GM21717 (cell line): ENCODE measurements around the gene LIMA1.
"Not testable (repeated sequence)": the region's sequence is repeated elsewhere in the genome, so short reads cannot be mapped to it uniquely, and the experiment has no call there.

ENCODE experiments used
- ATAC-seq: cut with Tn5 transposase; IDR thresholded peaks from one replicate; pipeline ENCODE4 v1.9.1; 2021; ENCODE audit warnings: mild to moderate bottlenecking, moderate library complexity; ENCODE audit not compliant: unreplicated experiment

Gene LIMA1

DNA sequence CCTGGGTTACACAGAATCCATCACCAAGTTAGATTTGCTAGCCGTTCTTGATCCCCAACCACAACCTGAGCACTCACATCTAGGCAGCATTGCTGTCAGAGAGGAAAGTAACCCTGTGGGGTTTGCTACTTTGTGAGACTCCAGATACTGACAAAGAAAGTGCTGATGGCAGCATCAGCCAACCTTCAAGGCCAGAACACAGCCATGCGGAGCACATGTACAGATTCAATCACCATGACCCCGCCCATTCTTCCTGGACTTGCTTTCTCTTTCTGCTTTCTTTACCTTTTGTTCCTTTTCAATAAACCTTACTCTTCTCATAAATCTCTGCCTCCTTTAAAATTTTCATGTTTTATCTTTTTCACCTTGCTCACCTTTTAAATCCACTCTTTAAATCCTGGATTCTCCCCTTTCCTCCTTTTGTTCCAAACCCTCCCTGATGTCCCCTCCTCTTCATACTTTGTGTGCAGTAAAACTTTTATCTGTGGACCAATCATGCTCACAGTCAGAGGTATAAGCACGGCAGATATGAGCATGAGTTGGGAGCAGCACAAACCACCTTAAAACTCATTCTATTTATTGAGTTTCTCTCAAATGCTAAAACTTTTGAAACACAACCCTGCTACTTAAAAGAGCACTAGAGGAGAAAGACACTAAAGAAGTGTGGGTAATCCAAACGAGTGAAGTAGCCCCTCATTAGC is 94.3 kb downstream of the LIMA1 start:
- no peak for ATAC-seq

DNA sequence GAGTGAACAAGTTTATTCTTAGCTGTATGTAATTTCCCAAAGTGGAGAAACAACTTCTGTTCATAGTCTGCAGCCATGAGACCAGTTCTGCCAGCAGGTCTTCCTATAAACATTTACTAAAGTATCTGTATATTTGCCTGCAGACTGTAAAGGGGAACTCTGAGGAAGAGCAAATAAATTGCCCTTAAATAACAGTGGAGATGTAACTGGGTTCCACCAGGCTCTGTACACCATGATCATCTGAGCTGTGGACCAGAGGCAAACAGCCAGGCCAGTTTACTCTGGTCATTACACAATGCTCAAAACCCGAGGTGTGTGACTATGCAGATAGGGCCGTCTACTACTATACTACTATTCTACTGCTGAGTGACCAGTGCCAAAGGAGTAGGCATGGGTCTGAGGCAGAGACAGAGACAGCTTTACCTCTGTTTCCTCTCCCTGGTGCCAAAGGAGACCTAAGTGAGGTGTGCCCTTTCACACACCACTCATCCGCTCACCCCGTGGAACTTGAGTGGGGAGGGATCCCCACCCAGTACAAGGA is 95.0 kb downstream of the LIMA1 start:
- no peak for ATAC-seq

DNA sequence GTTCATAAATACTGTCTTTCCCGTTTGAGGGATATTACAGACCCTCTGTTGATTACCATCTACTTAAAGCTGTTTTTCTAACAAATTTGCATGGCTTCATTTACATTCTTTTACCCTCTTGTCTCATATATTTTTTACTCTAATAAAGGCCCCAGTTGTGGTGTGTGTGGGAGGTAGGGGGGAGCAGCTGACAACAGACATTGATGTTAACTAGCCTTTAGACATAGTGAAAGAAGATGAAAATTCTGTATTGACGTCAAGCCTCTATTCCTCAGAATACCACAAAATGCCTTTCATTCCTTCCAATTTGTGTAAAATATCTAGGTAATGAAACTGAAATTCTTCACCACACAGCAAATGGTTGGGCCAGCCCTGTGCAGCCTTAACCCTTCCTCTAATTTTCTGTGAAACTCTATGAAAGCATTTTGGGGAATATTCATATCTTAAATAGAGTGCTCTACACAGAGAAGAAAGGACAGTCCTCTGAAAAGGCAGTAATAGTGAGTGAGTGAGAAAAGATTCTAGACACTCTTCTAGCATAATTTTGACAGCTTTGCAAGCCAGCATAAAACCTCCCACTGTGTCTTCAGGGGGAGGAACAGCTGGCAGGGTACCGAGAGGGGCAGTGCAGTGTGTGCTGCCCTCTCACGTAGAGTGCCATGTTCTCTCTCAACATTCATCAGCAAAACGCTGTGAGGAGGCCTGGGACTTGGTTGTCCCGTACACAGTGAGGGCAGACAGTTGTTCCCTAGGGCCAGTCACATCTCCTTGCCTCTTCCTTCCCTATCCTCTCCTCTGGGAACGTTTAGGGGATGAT is 96.0 kb downstream of the LIMA1 start:
- ATAC-seq, result peak; percentile 50

DNA sequence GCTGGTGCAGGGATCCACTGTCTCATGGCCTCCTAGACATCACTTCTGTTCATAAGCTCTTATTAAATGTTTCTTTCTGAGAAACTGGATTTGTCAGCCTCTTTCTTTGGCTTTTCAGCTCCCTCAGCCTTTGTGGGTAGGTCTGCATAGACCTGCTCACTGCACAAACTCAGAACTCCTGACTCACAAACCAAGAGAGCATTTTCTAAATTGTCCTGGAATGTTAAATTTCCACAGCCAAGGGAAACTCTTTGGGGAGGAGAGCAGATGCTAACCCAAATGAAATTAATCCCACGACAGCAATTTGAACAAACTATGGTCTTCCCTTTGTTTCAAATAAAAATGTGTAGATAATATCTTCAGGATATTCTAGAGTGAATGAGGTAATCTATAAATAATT is 96.6 kb downstream of the LIMA1 start:
- ATAC-seq, result no peak

DNA sequence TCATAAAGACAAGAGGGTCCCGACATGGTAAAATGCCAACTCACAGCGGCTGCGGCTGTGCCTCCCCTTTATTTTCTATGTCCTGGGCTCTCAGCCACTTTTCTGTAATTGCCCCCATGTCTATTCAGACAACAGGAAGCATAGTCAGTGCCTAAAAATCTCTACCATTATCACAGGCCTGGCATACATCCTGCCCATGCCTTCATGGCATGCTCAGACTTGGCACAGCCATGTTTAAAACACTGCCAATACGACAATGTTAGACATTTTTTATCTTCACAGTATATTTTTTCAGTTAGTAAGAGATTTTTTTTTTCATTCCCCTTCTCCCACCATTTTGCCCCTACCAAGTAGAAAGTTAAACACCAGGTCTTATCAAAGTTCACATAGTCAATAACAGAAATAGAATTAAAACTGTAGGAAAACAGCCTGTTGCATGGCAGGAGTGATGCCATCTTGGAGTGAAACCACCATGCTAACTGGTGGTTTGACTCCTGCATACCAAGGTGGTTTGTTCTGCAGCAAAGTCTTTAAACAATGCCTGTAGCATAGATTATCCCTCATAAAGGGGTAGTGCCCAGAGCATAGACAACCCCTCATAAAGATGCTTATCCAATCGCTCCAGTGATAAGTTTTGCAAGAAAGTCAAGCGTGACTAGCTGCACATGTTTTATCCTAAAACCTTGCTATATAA is 97.2 kb downstream of the LIMA1 start:
- no peak for ATAC-seq

DNA sequence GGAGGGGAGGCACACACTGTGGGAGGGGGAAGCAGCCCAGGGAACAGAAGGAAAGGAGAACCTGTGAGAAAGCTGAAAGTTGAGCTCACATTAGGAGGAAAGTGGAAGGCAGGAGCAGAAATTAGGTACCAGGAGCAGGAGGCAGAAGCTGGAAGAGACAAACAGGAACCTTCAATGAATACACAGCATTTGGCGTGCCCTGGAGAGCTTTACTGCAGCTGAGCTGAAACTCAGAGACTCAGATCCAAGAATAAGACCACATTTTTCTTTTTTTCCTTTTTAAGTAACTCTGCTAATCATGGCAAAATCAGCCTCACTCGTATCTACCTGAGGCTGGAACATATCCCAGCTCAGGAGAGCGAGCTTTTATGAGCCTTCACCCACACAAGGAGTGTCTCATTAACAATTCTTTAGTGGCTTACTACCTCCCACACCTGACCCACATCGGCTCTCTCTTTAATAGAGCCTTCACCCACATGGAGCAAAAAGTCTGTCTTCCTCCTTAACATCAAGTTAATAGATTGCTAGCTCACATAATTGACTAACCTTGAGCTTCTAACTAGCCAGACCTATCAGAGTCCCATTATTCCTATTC is 97.9 kb downstream of the LIMA1 start:
- ATAC-seq, result no peak

DNA sequence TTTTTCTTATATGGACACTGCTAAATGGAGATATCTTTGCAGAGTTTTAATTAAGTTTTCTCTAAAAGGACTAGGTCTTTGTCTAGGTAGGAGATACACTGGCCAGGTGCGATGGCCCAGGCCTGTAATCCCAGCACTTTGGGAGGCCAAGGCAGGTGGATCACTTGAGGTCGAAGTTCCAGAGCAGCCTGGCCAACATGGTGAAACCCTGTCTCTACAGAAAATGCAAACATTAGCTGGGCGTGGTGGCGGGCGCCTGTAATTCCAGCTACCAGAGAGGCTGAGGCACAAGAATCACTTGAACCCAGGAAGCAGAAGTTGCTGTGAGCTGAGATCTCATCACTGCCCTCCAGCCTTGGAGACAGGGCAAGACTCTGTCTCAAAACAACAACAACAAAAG is 99.1 kb downstream of the LIMA1 start:
- no peak for ATAC-seq

DNA sequence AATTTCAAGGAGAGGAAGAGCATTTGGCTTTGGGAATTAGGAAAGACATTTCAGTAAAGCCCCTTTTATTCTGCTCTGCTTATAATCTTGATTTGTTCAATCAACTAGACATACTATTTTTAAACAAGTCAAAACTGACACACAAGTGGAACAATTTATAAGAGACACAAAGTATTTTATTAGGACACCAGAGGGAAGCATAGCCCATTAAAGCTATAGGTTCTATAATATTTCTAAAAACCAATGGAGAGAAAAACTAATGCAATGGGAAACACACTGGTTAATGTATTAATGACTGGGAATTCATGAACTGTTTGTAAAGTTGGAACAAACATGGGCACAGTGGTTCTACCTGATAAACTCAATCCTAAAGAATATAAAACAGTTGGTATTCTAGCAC is 100.9 kb downstream of the LIMA1 start:
- no peak for ATAC-seq

DNA sequence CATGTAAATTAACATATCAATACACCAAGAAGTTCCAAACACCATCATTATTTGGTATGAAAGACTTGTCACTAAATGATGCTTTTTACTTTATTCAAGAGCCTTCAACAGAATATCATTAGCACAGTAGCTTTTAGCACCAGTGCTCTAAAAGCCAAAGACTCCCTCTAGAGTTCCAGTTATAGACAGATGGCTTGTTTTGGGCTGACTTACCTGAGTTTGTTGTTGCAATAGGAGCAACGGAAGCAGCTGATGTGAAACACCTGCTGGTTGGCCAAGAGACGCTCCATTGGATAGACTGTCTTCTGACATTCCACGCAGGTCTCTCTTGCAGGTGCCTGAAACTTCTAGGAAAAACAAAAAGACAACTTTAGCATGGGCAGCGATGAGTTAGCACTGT is 101.6 kb downstream of the LIMA1 start:
- ATAC-seq, result no peak

DNA sequence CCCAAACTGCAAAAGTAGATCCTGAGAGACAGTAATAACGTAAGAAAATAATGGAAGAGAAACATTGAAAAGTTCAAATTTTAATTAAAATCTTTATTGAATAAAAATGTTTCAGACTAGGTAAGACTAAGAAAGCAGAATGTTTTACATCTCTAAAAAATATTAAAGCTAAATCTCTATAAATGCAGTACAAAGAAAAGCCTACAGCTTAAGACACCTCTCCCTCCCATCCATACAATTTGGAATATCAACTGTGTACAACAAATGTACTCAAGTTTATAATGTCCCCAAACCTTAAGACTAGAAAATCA is 107.6 kb downstream of the LIMA1 start:
- ATAC-seq, result no peak

DNA sequence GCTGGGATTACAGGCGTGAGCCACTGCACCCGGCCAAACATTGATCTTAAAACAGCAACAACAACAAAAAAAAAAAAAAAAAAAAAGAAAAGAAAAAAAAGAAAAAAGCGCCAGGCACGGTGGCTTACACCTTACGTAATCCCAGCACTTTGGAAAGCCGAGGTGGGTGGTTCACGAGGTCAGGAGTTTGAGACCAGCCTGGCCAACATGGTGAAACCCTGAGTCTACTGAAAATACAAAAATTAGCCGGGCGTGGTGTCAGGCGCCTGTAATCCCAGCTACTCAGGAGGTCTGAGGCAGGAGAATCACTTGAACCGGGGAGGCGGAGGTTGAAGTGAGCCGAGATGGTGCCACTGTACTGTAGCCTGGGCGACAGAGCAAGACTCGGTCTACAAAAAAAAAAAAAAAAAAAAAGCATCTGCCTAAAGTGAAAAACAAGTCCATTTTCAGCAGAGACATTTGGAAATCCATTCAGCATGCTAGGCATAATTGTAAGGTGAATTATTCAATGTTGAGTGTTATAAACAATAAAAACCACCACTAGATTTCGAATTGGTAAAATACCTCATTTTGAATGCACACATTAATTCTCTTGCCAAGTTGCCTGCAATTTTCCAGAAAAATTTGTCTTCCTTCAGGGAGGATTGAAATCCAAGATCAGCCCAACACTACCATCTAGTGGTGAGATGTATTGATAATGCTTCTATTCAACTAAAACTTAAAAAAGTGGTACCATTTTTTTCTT is 108.2 kb downstream of the LIMA1 start:
- no peak for ATAC-seq

DNA sequence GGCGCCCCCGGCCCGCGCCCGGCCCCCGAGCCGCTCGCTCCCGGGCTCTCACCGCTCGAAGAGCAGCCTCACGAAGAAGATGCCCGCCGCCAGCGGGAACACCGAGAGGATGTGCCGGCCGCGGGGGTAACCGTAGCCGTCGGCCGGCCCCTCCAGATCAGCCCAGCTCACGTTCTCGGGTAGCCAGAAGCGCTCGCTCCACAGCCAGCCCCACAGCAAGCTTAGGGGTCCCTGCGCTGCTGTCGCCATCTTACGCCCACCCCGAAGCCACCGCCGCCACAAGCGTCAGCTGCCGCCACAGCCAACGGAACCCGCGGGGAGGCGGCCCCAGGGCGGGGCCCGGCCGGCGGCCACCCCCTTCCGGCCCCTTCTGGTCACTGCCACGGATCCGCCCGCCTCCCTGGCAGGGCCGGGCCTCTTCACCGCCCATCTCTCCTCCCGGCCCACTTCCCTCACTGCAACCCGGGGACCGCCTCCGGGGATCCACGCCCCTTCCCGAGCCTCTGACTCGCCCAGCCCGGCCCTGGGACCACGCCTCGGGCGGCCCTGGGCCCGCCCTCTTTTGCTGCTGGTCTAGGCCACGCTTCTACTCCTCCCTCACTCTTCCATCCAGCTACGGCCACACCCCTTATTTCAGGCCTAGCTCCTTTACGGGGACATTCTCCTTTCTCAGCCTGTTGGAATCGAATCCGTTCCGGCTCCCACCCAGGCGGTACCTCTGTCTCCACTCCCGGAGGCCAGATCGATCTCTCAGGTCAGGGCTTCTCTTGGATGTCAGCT is 116.1 kb downstream of the LIMA1 start, which contains the start of gene CERS5:
TSS of gene CERS5 (minus strand) at position 321 of the 780 bp plus-strand sequence. CDS start at position 249, 72 bp downstream.
- ATAC-seq, result peak; percentile 97

DNA sequence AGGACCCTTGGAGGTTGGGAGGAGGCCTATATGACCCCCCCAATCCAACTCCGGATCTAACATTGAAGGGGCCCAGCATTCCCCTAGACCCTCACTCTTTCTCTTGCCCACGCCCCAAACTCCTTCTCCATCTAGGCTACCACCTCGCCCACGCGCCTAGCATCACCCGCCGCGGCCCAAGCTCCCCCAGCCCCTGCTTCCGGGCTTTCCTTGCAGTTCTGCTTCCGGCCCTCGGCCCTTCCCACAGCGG is 116.6 kb downstream of the LIMA1 start:
- ATAC-seq, result peak; percentile 38

DNA sequence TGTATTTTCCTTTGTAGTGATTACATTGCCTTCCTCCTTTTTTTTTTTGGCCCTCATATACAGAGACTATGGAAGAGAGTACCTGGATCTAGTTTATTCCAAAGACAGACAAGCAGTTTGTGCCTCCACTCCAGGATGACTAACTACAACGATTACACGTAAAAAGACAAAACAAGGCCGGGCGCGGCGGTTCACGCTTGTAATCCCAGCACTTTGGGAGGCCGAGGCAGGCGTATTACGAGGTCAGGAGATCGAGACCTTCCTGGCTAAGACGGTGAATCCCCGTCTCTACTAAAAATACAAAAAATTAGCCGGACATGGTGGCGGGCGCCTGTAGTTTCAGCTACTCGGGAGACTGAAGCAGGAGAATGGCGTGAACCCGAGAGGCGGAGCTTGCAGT is 118.4 kb downstream of the LIMA1 start:
- ATAC-seq, result no peak

DNA sequence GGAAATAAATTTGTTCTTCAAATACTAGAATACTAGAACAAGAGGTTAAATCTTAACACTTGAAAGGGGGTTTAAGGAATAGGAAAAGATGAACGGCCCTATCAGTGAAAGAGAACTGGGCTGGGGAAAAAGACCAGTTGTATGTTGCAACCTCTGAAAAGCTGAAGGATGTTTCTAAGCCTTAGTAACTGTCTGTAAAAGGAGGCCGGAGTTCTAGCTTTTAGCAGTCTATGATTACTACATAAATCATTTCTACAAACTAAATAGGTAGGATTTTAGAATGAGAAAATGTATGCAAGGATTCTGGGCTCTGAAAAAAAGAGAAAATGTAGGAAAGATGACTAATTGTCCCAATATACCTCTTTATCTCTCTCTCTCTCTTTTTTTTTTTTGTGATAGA is 121.1 kb downstream of the LIMA1 start:
- no peak for ATAC-seq

DNA sequence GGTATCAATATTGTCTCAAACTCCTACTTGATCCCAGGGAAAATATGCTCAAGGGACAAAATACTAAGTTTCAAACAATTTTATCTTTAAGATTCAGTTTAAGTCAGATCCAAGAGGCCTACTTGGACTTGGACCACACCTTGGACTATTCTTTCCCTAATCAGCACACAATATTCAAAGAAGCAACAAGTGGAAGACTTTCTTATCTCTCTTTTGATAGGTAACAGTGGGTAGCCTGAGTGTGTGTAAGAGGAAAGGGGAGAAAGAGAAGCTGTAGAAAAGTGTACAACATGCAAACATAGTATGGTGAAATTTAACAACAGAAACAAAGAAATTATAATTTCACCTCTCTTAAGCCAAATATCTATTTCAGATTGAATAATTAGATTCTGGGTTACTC is 122.7 kb downstream of the LIMA1 start:
- ATAC-seq, result no peak

DNA sequence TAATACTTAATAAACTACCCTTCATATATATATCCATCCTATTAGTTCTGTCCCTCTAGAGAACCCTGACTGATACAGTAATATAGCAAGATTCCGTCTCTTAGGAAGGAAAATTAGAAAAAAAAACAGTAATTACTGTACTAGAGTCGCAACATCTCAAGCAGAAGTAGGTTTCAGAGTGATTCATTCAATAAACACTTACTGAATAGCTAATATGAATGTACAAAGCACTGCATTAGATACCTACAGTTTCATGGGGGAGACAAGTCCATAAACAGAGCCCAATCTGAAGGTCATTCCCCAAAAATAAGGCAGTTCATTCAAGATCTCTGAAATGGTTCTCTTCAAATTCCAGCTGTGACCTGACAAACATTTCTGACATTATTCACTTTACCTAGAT is 126.1 kb downstream of the LIMA1 start:
- no peak for ATAC-seq

DNA sequence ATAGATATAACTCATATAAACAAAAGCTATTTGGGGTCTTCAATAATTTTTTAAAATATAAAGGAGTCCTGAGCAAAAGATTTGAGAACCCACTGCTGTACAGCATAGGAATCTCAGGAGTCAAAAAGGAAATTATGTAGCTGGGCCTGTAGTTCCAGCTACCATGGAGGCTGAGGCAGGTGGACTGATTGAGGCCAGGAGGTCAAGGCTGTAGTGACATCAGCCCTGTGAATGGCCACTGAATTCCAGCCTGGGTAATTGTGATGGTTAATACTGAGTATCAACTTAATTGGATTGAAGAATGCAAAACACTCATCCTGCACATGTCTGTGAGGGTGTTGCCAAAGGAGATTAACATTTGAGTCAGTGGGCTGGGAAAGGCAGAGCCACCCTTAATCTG is 126.7 kb downstream of the LIMA1 start:
- ATAC-seq, result no peak

DNA sequence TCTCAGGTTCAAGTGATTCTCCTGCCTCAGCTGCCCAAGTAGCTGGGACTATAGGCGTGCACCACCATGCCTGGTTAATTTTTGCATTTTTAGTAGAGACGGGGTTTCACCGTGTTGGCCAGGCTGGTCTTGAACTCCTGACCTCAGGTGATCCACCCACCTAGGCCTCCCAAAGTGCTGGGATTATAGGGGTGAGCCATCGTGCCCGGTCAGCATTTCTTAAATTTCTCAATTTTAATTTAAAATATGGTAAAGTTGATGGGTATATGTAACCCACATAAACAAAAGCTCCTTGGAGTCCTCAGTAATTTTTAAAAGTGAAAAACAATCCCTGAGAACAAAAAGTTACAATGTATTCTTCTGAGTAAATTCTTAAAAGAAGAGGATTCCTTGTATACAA is 128.4 kb downstream of the LIMA1 start:
- not testable (repeated sequence) for ATAC-seq

DNA sequence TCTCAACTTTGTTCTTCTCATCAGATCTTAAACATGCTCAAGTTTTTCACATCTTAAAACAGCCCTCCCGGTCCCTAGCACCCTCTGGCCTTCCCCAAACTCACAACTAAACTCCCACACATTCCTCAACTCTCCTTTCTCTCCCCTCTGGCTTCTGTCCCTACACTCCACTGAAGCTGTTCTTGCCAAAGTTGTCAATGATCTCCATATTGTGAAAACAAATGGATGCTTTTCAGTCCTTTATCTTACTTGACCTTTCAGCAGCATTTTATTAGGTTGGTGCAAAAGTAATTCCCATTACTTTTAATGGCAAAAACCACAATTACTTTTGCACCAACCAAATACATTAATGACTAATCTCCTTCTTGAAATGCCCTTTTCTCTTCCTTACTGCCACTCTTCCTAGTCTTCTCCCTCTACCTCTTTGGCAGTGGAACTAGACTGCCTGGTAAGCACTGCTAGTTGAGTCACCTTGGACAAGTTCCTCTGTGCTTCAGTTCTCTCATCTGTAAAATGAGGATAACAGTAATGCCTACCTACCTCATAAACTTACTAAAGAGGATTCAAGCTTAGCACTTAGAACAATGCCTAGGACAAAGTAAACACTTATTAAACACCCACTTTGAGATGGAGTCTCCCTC is 132.2 kb downstream of the LIMA1 start:
- ATAC-seq, result no peak
